Effector memory CD4-positive, alpha-beta T cell (primary cell): ENCODE results near the gene SPDYE4.

ENCODE experiments used
- DNase-seq, 3 donors: peaks; one replicate each; pipeline ENCODE4 v3.0.0-alpha.2; 2020
- H3K27ac ChIP-seq: 2 replicates; pipeline ENCODE4 v1.7.0; 2013; ENCODE audit warnings: mild to moderate bottlenecking, low read length, moderate library complexity; ENCODE audit not compliant: insufficient read depth, poor library complexity, severe bottlenecking
- H3K27me3 ChIP-seq: replicated peaks from 2 replicates; pipeline ENCODE4 v1.7.0; 2013; ENCODE audit warnings: mild to moderate bottlenecking, low read length; ENCODE audit not compliant: insufficient read depth, control insufficient read depth, poor library complexity, severe bottlenecking
- H3K36me3 ChIP-seq: 2 replicates; pipeline ENCODE4 v1.7.0; 2013; ENCODE audit warnings: mild to moderate bottlenecking, low read length, moderate library complexity; ENCODE audit not compliant: control insufficient read depth, insufficient read depth
- H3K4me1 ChIP-seq: 2 replicates; pipeline ENCODE4 v1.7.0; 2013; ENCODE audit warnings: low read length, mild to moderate bottlenecking; ENCODE audit not compliant: control insufficient read depth, insufficient read depth, poor library complexity, severe bottlenecking
- H3K4me3 ChIP-seq: 2 replicates; pipeline ENCODE4 v1.7.0; 2013; ENCODE audit warnings: low read length, low read depth, mild to moderate bottlenecking; ENCODE audit not compliant: insufficient read depth, poor library complexity, severe bottlenecking
- H3K9me3 ChIP-seq: 2 replicates; pipeline ENCODE4 v1.7.0; 2013; ENCODE audit warnings: mild to moderate bottlenecking, low read length, moderate library complexity; ENCODE audit not compliant: control insufficient read depth

Gene SPDYE4

DNA sequence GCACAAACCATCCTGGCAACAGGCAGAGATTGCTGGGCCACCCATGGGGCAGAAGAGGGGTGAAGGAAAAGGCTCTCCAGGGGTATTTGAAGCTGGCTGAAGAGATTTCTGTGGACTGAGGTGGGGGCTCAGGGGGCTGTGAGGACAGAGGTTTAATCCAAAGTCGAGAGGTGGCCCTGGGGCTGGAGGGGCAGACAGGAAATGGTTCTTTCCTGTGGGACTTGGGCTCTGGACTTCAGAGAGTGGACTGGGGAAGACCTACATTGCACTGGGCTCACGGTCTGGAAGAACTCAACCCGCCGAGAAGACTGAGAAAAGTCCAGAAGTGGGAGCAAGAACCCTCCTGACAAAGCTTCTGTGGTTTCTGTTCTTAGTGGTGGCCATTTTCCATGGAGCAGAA lies 16.6 kb downstream of the SPDYE4 start:
- Histone ChIP-seq H3K4me1 (no peaks in the 10 kb centered on the region), H3K4me3 (no peak overlapping the region), H3K27me3 (no peaks in the 10 kb centered on the region), H3K27ac (no peak overlapping the region), H3K9me3 (no peaks in the 10 kb centered on the region), H3K36me3 (no peaks in the 10 kb centered on the region)
- no peak for DNase-seq

DNA sequence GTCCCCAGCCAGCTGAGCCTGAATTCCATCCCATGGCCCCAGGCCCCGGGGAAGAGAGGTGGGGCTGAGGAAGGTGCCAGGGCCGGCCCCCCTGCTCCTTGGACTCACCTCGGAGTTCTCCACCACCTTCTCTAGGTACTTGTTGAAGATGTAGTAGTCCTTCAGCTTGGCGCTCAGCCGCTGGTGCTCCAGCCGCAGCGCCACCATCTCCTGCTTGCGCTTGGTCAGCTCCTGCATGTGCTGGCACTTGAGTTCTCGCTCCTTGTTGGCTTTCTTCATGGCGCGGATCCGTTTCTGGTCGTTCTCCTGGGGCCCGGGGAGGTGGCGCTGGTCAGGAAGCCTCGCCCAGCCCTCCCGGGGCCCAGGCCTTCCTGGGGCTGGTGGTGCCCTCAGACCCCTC lies 17.0 kb downstream of the SPDYE4 start:
- Histone ChIP-seq H3K9me3 (no peaks in the 10 kb centered on the region), H3K4me3 (no peak overlapping the region), H3K4me1 (no peaks in the 10 kb centered on the region), H3K27me3 (no peaks in the 10 kb centered on the region), H3K27ac (no peak overlapping the region), H3K36me3 (no peaks in the 10 kb centered on the region)
- no peak for DNase-seq

DNA sequence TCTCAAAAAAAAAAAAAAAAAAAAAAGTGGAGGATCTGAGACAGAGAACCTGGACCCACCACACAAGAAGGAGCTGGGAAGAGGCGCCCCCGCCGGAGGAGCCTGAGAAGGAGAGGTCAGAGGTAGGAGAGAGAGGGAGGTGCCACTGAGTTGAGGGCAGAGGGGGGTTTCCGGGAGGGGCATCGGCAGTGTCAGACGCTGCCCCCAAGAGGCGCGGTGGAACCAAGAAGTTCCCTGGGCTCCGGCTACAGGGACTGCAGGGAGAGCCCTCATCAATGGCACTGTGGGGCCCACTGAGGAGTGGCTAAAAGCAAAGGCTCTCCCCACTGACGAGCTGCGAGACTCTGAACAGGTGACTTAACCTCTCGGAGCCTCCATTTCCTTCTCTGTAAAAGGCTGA lies 17.9 kb downstream of the SPDYE4 start:
- Histone ChIP-seq H3K9me3 (no peaks in the 10 kb centered on the region), H3K36me3 (no peaks in the 10 kb centered on the region), H3K4me3 (peak overlapping the region; percentile 43), H3K27me3 (no peaks in the 10 kb centered on the region), H3K27ac (peak overlapping the region; percentile 7), H3K4me1 (no peaks in the 10 kb centered on the region)
- DNase-seq = peak; percentile 12 to 46 (median 41)

DNA sequence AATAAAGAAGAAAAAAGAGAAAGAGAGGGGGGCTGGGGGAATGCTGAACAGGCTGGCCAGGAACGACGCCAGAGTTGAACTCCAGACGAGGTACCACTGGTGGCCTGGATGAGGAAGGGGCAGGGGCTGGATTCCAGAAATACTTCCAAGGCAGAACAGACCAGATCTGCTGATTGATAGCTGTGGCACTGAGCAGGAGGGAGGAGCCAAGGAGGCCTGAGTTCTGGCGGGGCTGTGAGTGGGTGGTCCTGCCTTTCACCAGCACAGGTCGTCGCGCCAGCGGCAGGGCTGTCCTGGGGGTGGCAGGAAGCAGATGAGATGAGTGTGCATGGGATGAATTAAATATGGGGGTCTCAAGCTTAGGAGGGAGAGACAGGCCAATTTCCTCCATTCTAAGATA lies 19.2 kb downstream of the SPDYE4 start:
- Histone ChIP-seq H3K27ac (no peak overlapping the region), H3K4me3 (no peak overlapping the region), H3K9me3 (no peaks in the 10 kb centered on the region), H3K36me3 (no peaks in the 10 kb centered on the region), H3K4me1 (no peaks in the 10 kb centered on the region), H3K27me3 (no peaks in the 10 kb centered on the region)
- no peak for DNase-seq

DNA sequence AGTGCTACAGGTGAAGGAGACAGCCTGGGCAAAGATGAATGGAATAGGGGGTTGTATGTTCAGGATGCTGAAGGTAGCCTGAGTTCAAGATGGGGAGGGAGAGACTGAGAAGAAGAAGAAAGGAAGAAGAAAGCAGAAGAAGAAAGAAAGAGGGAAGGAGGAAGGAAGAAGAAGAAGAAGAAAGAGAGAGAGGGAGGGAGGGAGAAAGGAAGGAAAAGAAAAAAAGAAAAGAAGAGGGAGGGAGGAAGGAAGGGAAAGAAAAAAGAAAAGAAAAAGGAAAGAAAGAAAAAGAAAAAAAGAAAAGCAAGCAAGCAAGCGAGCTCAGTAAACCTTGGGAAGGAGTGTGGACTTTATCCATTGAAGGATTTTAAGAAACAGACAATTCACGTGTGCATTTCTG lies 21.6 kb downstream of the SPDYE4 start:
- no peak for DNase-seq
- no peaks in the 10 kb centered on the region for H3K9me3 ChIP-seq
- no peak overlapping the region for H3K27ac ChIP-seq
- H3K27me3 ChIP-seq = no peaks in the 10 kb centered on the region
- no peaks in the 10 kb centered on the region for H3K4me1 ChIP-seq
- no peaks in the 10 kb centered on the region for H3K36me3 ChIP-seq
- H3K4me3 ChIP-seq = no peak overlapping the region

DNA sequence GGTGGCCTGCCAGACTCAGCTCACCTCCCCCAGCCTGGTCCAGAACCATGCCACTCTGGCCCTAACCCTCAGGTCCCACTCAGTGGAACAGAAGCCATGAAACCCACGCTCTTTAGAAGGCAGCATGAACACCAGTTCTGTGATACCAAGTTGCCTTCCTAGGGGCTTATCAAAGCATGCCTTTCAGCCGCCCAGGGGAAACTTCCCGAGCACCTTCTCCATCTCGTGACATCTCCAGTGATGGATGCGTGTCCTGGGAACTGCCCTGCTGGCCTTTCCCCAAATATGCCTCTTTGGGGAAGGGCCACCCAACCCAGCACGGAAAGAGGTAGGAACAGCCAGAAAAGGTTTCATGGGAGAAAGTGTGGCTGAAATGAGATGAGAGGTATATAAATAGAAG lies 22.0 kb downstream of the SPDYE4 start:
- Histone ChIP-seq H3K4me3 (no peak overlapping the region), H3K4me1 (no peaks in the 10 kb centered on the region), H3K27ac (no peak overlapping the region), H3K27me3 (no peaks in the 10 kb centered on the region), H3K36me3 (no peaks in the 10 kb centered on the region), H3K9me3 (no peaks in the 10 kb centered on the region)
- no peak for DNase-seq

DNA sequence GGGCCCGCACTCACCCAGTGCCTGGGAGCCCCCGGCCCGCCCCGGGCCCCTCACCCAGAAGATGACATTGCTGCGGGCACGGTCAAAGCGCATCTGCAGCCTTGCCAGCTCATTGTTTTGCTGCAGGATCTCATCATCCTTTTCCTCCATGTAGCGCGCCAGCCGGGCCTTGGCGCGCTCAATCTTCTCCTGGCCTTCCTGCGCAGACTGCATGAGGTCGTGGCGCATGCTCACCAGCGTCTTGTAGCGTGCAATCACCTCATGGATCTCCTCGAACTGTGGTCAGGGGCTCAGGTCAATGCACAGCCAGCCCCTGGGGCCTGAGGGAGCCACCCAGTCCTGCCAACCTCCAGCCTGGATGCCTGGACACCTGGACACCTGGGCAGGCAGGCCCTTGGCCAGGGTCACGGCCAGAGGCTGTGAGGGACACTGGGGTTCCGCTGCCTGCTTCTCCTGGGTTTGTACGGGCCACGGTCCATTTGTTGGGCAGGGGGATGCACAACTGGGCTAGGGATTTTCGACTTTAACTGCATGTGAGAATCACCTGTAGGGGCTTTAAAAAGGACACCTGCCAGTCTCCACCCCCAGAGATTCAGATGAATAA lies 22.9 kb downstream of the SPDYE4 start:
- Histone ChIP-seq H3K27ac (no peak overlapping the region), H3K4me1 (no peaks in the 10 kb centered on the region), H3K4me3 (no peak overlapping the region), H3K9me3 (no peaks in the 10 kb centered on the region), H3K27me3 (no peaks in the 10 kb centered on the region), H3K36me3 (no peaks in the 10 kb centered on the region)
- DNase-seq = no peak

DNA sequence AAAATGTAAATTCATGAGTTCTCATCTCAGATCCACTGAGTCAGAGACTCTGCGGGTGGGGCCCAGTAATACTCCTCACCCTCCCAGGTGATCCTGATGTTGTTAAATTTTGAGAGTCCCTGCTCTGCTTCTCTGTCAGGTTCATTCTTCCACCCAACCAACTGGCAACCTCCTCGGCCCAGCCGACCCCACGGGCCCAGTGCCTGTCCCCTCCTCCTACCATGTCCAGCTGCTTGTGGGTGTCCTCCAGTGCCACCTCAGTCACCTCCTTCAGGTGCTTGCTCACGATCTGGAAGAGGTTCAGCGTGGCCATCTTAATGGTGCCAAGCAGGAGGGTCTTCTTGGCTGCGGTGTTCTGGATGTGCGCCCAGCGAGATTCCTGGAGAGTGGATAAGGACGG lies 23.5 kb downstream of the SPDYE4 start:
- no peak for DNase-seq
- Histone ChIP-seq H3K27ac (no peak overlapping the region), H3K27me3 (no peaks in the 10 kb centered on the region), H3K4me1 (no peaks in the 10 kb centered on the region), H3K36me3 (no peaks in the 10 kb centered on the region), H3K4me3 (no peak overlapping the region), H3K9me3 (no peaks in the 10 kb centered on the region)

DNA sequence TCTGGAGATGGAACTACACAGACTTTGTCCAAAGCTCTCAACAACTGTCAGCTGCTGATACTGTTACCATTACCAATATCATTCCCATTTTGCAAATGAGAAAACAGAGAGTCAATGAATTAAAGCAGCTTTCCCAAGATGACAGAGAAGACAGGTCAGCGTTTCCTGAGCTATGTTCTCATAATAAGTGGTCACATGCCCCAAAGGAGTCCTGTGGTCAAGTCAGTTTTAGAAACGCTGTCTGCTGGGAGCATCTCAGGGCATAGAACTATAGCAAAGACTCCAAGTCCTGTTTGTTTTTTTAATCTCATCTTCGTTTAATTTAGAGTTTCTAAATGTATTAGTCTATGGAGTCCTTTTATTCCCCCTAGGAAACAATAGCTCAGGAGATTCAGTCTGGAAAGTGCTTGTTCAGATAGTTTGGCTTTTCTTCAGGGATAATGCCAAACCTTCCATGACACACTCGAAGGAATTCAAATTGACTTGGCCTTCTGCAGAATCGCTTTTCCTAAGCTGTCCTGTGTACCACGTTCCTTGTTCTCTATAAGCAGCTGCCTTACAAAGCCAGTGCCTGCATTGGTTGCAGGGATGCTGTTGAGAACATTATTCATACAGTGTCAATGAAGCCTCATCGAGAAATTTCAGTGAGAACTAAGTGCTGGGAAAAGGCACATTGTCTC lies 25.8 kb downstream of the SPDYE4 start:
- Histone ChIP-seq H3K4me1 (no peaks in the 10 kb centered on the region), H3K27me3 (no peaks in the 10 kb centered on the region), H3K36me3 (no peaks in the 10 kb centered on the region), H3K27ac (no peak overlapping the region), H3K9me3 (no peaks in the 10 kb centered on the region), H3K4me3 (no peak overlapping the region)
- no peak for DNase-seq

DNA sequence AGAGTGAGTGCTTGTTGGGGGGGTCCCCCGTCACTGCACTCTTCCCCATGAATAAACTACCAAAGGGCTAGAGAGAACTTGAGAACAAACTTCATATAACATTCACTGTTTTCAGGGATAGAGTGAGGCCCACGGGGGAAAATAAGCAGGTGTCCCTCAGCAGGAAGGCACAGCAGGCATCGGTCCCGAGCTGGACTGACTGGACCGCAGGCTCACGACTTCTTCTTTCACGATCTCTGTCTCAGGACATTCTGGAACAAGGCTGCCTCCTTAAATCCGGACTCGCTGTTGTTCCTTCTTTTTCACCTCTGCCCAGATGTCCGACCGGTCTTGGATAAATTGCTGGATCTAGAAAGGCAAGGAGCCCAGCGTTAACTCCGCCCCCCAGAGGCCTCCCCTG lies 28.5 kb downstream of the SPDYE4 start:
- no peak for DNase-seq
- H3K27me3 ChIP-seq = no peaks in the 10 kb centered on the region
- H3K4me1 ChIP-seq = no peaks in the 10 kb centered on the region
- H3K27ac ChIP-seq = no peak overlapping the region
- no peaks in the 10 kb centered on the region for H3K36me3 ChIP-seq
- no peak overlapping the region for H3K4me3 ChIP-seq
- H3K9me3 ChIP-seq = no peaks in the 10 kb centered on the region
